Kidney glomerular epithelial cell (primary cell): ENCODE data around the gene CYGB.
A peak's percentile ranks its signal among the peaks of the same experiment; 100 is the strongest.
"Not testable (repeated sequence)": the region's sequence is repeated elsewhere in the genome, so short reads cannot be mapped to it uniquely, and the experiment has no call there.

ENCODE experiments used
- DNase-seq: peaks from one replicate; lab custom pipeline; 2025; lab: John Stamatoyannopoulos, UW

Gene CYGB

GRCh38 chr17:76567634-76568432, 30.3 kb upstream of the CYGB start:
- DNase-seq, result no peak

DNA sequence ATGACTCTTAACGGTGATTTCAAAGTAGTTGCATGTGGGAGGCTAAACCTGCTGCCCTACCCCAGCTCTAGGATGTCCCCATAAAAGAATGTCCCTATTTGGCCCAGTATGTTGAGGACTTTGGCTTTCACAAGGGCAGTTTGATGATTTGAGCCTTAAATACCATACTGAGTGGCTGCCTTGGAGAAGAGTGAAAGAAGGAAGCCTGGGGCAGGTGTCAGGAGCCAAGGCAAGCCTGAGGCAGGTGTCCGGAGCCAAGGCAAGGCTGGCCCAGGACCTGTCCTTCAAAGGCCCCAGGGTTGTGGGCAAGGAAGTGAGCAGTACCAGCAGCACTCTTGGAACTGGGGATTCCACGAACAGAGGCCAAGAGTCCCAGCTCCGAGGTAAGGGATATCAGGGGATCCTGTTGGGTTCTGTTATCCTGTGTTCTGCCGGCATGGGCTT, 29.5 kb upstream of the CYGB start:
- DNase-seq, result no peak

DNA sequence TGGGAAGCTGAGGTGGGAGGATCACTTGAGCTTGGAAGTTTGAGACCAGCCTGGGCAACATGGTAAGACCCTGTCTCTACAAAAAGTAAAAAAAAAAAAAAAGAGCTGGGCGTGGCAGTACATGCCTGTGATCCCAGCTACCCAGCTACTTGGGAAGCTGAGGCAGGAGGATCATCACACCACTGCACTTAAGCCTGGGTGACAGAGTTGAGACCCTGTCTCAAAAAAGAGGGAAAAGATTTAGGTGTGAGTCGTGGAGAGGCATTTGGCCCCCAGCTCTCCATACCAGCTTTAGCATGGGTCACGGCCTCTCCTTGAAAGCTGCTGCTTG, 29.1 kb upstream of the CYGB start:
- DNase-seq, result no peak

GRCh38 chr17:76565728-76566612, 28.5 kb upstream of the CYGB start:
- DNase-seq, result no peak

GRCh38 chr17:76564991-76565727, 27.6 kb upstream of the CYGB start:
- not testable (repeated sequence) for DNase-seq

GRCh38 chr17:76563359-76563758, 25.9 kb upstream of the CYGB start:
- DNase-seq, result not testable (repeated sequence)

- no peak for DNase-seq
Observed at GRCh38 chr17:76562734-76563148, 25.2 kb upstream of the CYGB start.

- no peak for DNase-seq
Observed at GRCh38 chr17:76561799-76562268, 24.3 kb upstream of the CYGB start.

DNA sequence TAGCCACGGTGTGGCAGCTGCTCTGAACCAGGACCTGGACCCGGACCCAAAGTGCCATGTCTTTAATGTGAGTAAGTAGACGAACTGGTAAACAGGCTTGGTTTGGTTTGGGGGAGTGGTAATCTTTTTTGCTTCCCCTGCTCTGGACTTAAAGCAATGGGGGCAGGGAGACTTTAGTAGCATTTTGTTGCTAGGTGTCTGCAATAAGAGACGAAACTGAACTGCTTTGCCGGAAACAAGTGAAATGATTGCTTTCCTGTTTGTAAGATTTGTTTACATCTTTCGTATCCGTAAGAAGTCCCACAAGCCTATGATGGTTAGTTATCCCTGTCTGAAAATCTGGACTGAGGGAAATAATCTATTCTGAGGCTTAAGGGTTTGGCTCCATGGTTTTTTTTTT, 23.8 kb upstream of the CYGB start:
- DNase-seq, result no peak

GRCh38 chr17:76560877-76561221, 23.3 kb upstream of the CYGB start:
- DNase-seq, result no peak

GRCh38 chr17:76560036-76560876, 22.7 kb upstream of the CYGB start:
- DNase-seq, result no peak

- not testable (repeated sequence) for DNase-seq
Observed at GRCh38 chr17:76559460-76559859, 22.0 kb upstream of the CYGB start.

DNA sequence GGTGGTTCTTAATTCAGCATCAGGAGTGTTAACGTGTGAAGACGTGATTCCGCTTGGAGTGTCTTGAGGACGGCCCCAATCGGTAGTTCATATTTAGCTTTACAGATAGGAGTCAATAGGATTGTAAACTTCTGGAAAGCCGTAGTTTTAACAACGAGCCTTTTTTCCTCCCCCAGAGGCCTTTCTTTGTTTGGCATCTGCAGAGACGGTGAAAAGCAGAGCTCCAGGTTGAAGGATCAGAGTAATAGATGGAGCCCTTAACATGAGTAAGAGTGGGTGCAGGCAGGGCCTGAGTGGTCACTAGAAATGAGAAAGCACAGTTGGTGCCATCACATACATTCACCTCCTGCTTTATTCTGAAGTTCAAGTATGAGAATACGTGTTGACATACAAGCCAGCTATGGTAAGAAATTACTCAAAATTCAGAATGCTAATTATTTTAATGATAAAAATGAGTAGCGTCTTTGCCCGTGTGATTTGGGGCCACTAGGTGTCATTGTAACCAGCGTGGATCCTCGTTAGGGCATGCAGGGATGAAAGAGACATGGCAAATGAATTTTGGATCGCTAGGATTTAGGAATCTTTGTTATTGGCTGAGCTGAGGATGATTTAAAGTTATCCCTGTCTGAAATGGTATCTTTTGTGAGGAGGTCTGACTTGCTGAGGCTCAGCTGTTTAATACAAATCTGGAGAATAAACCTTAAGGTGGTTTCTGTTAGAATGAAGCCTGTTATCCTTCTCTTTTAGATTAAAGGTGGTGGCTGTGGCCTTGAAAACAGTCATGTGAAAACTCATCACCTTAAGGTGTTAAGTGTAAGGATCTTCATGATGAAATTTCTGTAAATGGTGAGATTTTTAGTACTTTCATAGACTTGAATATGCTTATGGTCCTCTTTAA, 20.9 kb upstream of the CYGB start:
- no peak for DNase-seq

GRCh38 chr17:76557368-76558197, 20.1 kb upstream of the CYGB start:
- peak; percentile 94 for DNase-seq

DNA sequence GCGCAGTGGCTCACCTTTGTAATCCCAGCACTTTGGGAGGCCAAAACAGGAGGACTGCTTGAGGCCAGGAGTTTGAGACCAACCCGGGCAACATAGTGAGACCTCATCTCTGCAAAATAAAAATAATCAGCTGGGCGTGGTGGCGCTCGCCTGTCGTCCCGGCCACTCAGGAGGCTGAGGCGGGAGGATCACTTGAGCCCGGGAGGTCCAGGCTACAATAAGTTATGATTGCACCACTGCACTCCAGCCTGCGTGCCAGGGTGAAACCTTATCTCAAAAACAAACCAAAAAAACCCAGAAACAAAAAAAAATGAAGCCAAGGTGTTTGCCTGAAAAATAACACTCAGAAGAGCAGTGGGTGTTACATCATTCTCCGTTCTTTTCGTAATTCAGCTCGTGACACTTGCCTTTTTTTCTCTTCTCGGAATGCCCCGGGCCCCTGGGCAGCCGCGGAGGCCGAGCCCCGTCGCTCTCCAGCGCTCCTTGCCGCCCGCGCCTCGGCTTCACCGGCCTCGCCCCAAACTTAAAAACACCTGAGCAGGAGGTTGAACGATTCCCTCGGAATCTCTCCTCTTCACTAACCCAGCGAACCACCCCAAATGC, 19.4 kb upstream of the CYGB start:
- no peak for DNase-seq

DNA sequence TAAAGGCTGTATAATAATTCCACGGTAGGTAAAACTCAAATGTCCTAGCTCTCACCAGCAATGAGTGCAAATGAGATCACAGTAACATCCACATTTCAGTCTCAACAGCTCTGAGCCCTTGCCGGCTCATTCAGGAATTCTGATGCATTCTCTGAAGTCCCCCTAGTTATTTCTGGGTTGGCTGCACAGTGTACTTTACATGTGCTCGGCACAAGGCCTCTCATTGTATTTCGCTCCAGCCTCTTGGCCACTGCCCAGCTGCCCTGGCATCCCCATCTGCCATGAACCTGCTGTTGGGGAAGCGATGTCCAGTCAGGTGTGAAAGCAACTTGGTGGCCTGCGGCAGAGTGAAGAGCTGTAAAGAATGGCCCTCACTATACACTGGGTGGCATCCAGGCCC, 16.6 kb upstream of the CYGB start:
- peak; percentile 29 for DNase-seq

DNA sequence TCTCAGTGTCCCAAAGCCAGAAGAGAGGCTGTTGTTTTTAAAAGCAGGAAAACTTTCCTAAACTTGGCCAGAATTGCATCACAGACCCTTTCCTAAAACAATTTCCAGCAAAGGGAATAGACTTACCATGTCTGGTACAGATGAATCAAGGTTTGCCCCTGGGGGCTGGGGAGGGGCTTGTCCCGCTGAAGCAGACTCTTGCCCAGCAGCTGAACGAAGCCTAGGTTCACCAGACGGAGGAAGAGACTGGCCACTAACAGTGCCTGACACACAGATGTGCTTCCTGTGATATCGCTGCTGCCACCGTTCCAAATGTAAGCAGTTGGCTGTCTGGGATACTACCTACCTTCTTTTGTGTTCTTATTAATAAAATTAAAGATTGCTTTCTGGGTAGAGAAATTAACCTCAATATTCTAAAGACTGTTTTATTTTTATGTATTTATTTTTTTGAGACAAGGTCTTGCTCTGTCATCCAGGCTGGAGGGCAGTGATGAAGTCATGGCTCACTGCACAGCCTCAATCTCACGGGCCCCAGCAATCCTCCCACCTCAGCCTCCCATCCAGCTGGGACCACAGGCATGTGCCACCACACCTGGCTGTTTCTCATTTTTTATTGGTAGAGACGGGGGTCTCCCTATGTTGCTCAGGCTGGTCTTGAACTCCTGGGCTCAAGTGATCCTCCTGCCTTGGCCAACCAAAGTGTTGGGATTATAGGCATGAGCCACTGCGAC, 15.8 kb upstream of the CYGB start:
- DNase-seq, result no peak

GRCh38 chr17:76551685-76552084, 14.2 kb upstream of the CYGB start:
- no peak for DNase-seq
